Renal cortex interstitium (tissue), 15 donors: Measurements from ENCODE around the gene GPR108. TPM values are rescaled to one million over a fixed set of nuclear protein-coding genes. Genes with fewer than 3 reads are reported as not detected.
"Not testable (repeated sequence)": the region's sequence is repeated elsewhere in the genome, so short reads cannot be mapped to it uniquely, and the experiment has no call there.

Experiments
- DNase-seq, 11 donors: peaks; one replicate each; pipeline ENCODE4 v3.0.0-alpha.2; 2013; ENCODE audit warnings: low read depth in 9 of 11, low spot score in 4 of 11; ENCODE audit errors: extremely low read depth in 1 of 11
- long read RNA-seq, 16 experiments: transcript quantifications; one replicate each; lab custom pipeline, GENCODE V29; 2026
- polyA plus RNA-seq, 3 donors: library from polyadenylated mRNA; unstranded; fragments of 120-200 nt; gene quantifications; one replicate each; pipeline ENCODE4 v1.2.1, GENCODE V29; 2013; ENCODE audit not compliant: insufficient read length in 3 of 3

Gene GPR108
- 10 to 100 TPM; 52.5 to 76.0 (median 66.5) TPM for polyA plus RNA-seq
- long read RNA-seq, donor 1, transcript GPR108-201 (18 exons, 2,057 nt): major isoform, 7 of 19 reads
- long read RNA-seq, donor 1, partial matches to known transcripts: 9 of 19 reads
- long read RNA-seq, donor 1, other reads (novel, unspliced or antisense): 0 of 19 reads
- long read RNA-seq, donor 2, partial matches to known transcripts: 5 of 11 reads
- long read RNA-seq, donor 2, other reads (novel, unspliced or antisense): 0 of 11 reads
- long read RNA-seq, donor 3, transcript GPR108-201 (18 exons, 2,057 nt): major isoform, 15 of 19 reads
- long read RNA-seq, donor 3, partial matches to known transcripts: 0 of 19 reads
- long read RNA-seq, donor 3, other reads (novel, unspliced or antisense): 0 of 19 reads
- long read RNA-seq, donor 4, transcript GPR108-202 (18 exons, 2,009 nt): major isoform, 8 of 18 reads
- long read RNA-seq, donor 4, partial matches to known transcripts: 6 of 18 reads
- long read RNA-seq, donor 4, other reads (novel, unspliced or antisense): 0 of 18 reads
- long read RNA-seq, donor 5: 0 reads
- long read RNA-seq, donor 6, partial matches to known transcripts: 6 of 12 reads
- long read RNA-seq, donor 6, other reads (novel, unspliced or antisense): 0 of 12 reads
- long read RNA-seq, donor 7, transcript GPR108-201 (18 exons, 2,057 nt): major isoform, 7 of 15 reads
- long read RNA-seq, donor 7, partial matches to known transcripts: 6 of 15 reads
- long read RNA-seq, donor 7, other reads (novel, unspliced or antisense): 0 of 15 reads
- long read RNA-seq, donor 8: 0 reads
- long read RNA-seq, donor 9, transcript GPR108-201 (18 exons, 2,057 nt): major isoform, 10 of 11 reads
- long read RNA-seq, donor 9, partial matches to known transcripts: 0 of 11 reads
- long read RNA-seq, donor 9, other reads (novel, unspliced or antisense): 0 of 11 reads
- long read RNA-seq, donor 10, transcript GPR108-201 (18 exons, 2,057 nt): major isoform, 7 of 12 reads
- long read RNA-seq, donor 10, partial matches to known transcripts: 0 of 12 reads
- long read RNA-seq, donor 10, other reads (novel, unspliced or antisense): 0 of 12 reads
- long read RNA-seq, donor 11, transcript GPR108-201 (18 exons, 2,057 nt): major isoform, 6 of 8 reads
- long read RNA-seq, donor 11, partial matches to known transcripts: 0 of 8 reads
- long read RNA-seq, donor 11, other reads (novel, unspliced or antisense): 0 of 8 reads
- long read RNA-seq, donor 12, transcript GPR108-201 (18 exons, 2,057 nt): major isoform, 5 of 17 reads
- long read RNA-seq, donor 12, partial matches to known transcripts: 12 of 17 reads
- long read RNA-seq, donor 12, other reads (novel, unspliced or antisense): 0 of 17 reads
- long read RNA-seq, donor 13: 0 reads
- long read RNA-seq, donor 14, transcript GPR108-202 (18 exons, 2,009 nt): major isoform, 5 of 8 reads
- long read RNA-seq, donor 14, partial matches to known transcripts: 0 of 8 reads
- long read RNA-seq, donor 14, other reads (novel, unspliced or antisense): 0 of 8 reads
- long read RNA-seq, donor 15, partial matches to known transcripts: 0 of 2 reads
- long read RNA-seq, donor 15, other reads (novel, unspliced or antisense): 0 of 2 reads
- long read RNA-seq, donor 16, transcript GPR108-201 (18 exons, 2,057 nt): major isoform, 20 of 200 reads
- long read RNA-seq, donor 16, transcript GPR108-202 (18 exons, 2,009 nt): minor isoform, 10 of 200 reads
- long read RNA-seq, donor 16, partial matches to known transcripts: 150 of 200 reads
- long read RNA-seq, donor 16, other reads (novel, unspliced or antisense): 13 of 200 reads

GRCh38 chr19:6737284-6737872 is at the start of gene GPR108:
Gene GPR108, minus strand, starts transcription at chr19:6737580. Its CDS starts 4 bp downstream, at chr19:6737576.
- DNase-seq: peak; percentile 98 to 100 (median 100)

DNA sequence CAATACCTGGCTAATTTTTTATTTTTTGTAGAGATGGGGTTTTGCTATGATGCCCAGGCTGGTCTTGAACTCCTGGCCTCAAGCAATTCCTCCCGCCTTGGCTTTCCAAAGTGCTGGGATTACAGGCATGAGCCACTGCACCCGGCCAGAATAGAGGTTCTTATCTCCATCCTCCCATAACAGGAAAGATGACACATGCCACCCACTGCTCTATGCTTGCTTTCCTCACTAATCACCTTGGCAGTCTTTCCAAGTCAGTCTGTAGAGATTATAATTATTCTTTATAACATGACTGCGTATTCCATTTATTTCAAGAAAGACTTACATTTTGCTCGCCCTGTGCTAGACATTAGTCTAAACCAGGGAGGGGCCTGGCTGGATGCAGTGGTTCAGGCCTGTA is 41.8 kb upstream of the GPR108 start:
- DNase-seq: no peak

GRCh38 chr19:6778386-6778785 is 41.0 kb upstream of the GPR108 start:
- DNase-seq: no peak

DNA sequence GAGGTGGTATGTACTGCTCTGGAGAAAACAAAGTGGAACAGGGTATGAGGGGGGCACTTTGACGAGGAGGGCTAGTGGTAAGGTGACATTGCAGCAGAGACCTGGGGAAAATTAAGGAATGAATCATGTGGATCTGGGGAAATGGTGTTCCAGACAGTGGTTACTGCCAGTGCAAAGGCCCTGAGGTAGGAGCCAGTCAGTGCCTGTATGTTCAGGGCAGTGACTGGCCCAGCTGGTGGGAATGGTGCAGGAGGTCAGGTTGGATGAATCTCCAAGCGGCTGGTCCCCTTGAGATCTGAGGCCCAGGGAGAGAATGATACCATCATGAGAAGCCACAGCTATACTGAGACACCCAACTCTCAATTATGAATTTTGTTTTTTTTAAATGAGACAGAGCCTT is 40.1 kb upstream of the GPR108 start:
- DNase-seq: no peak

- no peak for DNase-seq
Observed at GRCh38 chr19:6776999-6777398, 39.6 kb upstream of the GPR108 start.

- DNase-seq: not testable (repeated sequence)
Observed at GRCh38 chr19:6776045-6776444, 38.7 kb upstream of the GPR108 start.

DNA sequence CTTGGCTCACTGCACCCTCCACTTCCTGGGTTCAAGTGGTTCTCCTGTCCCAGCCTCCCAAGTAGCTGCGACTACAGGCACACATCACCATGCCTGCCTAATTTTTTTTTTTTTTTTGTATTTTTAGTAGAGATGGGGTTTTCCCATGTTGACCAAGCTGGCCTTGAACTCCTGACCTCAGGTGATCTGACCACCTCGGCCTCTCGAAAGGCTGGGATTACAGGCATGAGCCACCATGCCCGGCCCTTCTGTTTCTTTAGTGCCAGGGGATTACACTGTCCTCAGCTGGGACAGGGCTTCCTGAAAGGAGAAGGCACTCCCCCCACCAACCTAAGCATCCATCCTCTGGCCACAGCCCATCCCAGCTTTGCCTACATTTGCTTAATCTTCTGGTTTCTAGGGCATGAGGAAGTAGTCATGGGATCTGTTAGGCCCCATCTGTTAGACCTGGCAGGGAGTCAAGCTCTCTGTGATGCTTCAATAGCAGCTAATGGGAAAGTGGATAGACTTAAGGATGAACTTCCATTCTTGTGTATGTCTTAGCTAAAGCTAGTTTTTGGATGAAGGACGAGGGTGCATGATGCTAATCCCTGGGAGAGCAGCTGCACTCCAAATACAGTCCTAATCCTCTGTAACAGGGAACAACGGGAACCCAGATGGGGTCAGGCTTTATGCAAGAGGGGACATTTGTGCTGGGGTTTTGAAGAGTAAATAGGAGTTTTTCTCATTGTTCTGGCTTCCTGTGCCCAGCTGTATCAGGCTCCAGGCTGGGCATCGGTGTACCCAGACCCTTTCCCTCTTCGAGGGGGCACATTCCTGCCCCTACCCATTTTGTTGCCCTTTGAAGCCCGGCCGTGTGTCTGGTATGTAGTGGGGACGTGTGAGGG is 37.7 kb upstream of the GPR108 start:
- no peak for DNase-seq

- DNase-seq: no peak
Observed at GRCh38 chr19:6773323-6773931, 36.0 kb upstream of the GPR108 start.

DNA sequence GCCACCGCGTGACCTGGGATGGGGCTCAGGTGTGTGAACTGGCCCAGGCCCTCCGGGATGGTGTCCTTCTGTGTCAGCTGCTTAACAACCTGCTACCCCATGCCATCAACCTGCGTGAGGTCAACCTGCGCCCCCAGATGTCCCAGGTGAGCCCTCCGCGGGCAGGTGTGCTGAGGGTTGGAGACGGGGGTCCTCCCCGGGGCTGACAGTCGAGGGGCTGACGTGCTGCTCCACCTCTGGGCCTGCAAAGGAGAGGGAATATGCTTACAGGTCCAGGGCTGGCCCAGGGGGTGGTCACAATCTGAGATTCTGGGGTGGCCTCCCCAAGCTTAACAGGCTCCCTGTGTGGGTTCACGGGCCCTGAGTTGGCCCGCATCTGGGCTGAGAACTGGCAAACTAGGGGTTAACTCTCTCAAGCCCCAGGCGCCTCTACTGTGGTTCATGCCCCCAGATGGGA is 35.5 kb upstream of the GPR108 start:
- no peak for DNase-seq

- DNase-seq: no peak
Observed at GRCh38 chr19:6772028-6772865, 34.9 kb upstream of the GPR108 start, which contains the start of gene VAV1. Gene VAV1, plus strand, starts transcription at chr19:6772708. Its CDS starts 100 bp downstream, at chr19:6772808.

- DNase-seq: not testable (repeated sequence)
Observed at GRCh38 chr19:6771648-6772027, 34.3 kb upstream of the GPR108 start.

- DNase-seq: no peak
Observed at GRCh38 chr19:6769006-6769619, 31.7 kb upstream of the GPR108 start.

GRCh38 chr19:6768236-6768785 is 30.9 kb upstream of the GPR108 start:
- DNase-seq: no peak

- peak in 6 of 11 donors; percentile 50 to 66 (median 51) for DNase-seq
Observed at GRCh38 chr19:6767357-6768235, 30.2 kb upstream of the GPR108 start, which contains the start of gene SH2D3A. Gene SH2D3A, minus strand, starts transcription at chr19:6767435. Its CDS starts 3,687 bp downstream, at chr19:6763748.
